ENCODE data around the gene NLRP13. TPM values are rescaled to one million over a fixed set of nuclear protein-coding genes. Genes with fewer than 3 reads are reported as not detected.
"Not testable (repeated sequence)": the region's sequence is repeated elsewhere in the genome, so short reads cannot be mapped to it uniquely, and the experiment has no call there.

Gene NLRP13, protein sequence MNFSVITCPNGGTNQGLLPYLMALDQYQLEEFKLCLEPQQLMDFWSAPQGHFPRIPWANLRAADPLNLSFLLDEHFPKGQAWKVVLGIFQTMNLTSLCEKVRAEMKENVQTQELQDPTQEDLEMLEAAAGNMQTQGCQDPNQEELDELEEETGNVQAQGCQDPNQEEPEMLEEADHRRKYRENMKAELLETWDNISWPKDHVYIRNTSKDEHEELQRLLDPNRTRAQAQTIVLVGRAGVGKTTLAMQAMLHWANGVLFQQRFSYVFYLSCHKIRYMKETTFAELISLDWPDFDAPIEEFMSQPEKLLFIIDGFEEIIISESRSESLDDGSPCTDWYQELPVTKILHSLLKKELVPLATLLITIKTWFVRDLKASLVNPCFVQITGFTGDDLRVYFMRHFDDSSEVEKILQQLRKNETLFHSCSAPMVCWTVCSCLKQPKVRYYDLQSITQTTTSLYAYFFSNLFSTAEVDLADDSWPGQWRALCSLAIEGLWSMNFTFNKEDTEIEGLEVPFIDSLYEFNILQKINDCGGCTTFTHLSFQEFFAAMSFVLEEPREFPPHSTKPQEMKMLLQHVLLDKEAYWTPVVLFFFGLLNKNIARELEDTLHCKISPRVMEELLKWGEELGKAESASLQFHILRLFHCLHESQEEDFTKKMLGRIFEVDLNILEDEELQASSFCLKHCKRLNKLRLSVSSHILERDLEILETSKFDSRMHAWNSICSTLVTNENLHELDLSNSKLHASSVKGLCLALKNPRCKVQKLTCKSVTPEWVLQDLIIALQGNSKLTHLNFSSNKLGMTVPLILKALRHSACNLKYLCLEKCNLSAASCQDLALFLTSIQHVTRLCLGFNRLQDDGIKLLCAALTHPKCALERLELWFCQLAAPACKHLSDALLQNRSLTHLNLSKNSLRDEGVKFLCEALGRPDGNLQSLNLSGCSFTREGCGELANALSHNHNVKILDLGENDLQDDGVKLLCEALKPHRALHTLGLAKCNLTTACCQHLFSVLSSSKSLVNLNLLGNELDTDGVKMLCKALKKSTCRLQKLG
- not detected for polyA plus RNA-seq

DNA sequence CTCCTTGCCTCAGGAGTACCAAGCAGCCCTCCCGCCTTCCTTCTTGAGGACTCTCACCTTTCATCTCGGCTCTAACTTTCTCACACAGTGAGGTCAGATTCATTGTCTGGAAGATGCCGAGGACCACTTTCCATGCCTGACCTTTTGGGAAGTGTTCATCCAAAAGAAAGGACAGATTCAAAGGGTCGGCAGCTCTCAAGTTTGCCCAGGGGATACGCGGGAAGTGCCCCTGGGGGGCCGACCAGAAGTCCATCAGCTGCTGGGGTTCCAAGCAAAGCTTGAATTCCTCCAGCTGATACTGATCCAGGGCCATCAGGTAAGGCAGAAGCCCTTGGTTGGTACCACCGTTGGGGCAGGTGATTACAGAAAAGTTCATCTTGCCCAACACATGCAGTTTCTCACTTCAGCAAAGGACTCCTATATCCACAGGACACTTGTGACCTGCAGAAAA lies at the start of gene NLRP13:
NLRP13 (minus strand) TSS at position 401 of the 451 bp plus-strand sequence; CDS start at position 376, 25 bp downstream.
- no peak within 1 kb of the TSS for H3K27ac ChIP-seq (ENCODE audit: low read depth, low read length)
- WGBS, 3 donors = 74 to 91% (median 89%) methylated on average over 8 of the region's 8 CpGs

DNA sequence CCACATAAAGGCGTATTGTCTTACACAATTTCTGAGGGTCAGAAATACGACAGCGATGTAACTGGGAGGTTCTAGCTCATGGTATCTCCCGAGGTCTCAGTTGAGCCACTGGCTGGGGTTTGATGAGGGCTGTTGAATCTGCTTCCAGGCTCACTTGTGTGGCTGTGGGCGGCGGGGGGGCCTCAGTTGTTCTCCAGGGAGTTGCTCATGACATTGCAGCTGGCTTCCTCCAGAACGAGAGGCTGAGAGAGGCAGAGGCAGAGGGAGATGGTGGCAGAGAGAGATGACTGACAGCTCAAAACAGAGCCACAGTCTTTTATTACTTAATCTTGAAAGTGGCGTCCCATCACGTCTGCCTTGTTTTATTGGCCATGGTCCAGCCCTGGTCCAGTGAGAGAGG lies 48.3 kb upstream of the NLRP13 start:
- WGBS, 3 donors = 58 to 77% (median 74%) methylated on average over 9 of the region's 9 CpGs
- no peak overlapping the region for H3K27ac ChIP-seq (ENCODE audit: low read depth, low read length)

DNA sequence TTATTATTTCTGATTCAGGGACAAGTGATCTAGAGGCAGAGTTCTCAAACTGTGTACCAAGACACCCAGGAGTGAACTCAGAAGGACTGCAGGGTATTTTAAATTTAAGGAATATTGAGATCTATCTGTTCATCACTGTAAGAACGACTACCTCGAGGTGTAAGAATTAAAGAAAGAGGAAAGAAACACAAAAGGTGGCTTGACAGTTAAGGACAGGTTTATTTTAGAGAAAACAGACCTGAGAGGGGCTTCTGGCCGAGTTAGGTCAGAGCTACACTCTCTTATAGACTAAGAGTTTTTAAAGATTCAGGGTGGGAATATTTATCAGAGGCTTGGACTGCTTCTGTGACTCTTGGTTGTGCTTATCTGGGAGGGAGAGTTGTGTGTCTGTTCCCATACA lies 41.8 kb upstream of the NLRP13 start:
- 33 to 48% (median 34%) methylated on average over 3 of the region's 3 CpGs for WGBS, 3 donors
- no peak overlapping the region for H3K27ac ChIP-seq (ENCODE audit: low read depth, low read length)

DNA sequence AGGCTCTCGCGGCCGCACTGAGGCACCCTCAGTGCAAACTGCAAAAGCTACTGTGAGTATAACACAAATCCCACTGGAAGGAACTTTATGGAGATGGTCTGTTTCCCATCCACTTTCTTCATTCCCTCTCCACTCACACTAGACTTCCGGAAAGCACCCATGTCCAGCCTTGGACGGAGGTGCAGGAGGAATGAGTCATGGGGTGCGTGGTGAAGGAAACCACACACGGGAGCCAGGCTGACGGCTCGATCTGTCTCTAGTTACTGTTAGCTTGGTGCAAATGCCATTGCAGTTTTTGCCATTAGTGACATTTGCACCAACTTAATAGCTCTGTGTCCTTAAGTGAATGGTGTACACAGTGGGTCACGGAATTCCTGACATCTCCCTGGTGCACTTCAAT lies 30.1 kb upstream of the NLRP13 start:
- no peak overlapping the region for H3K27ac ChIP-seq (ENCODE audit: low read depth, low read length)
- 90 to 93% (median 93%) methylated on average over 10 of the region's 10 CpGs for WGBS, 3 donors

DNA sequence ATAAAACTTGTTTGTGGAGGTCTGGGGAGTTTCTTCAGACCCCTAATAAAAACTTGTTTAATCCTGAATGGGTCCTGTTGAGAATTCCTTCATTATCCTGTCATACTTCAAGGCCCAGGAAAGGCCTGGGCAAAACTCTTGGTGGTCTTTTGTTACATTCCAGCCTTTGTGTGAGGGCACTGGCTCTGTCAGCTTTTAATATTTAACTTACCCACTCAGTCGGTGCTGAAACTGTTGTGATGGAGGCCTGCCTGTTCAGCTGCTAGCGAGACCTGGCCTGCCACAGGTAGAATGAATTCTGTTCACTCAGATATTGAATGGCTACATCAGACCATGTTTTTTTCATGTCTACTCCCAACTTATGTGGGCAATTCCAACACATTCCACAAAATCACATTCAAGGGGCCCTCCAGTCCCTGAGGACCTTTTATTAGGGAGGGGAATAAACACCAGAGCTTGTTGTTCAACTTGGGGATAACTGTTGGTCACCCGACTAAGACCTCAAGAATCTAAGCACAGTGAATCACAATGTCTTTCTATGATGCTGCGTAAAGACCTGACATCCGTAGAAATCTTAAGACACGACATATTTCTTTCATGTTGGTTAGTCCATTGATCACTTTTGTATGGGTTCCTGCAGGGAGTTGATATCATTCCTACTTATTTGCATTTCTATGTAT lies 28.0 kb upstream of the NLRP13 start:
- WGBS, 3 donors = 78 to 89% (median 80%) methylated on average over 6 of the region's 6 CpGs
- H3K27ac ChIP-seq (ENCODE audit: low read depth, low read length) = no peak overlapping the region

DNA sequence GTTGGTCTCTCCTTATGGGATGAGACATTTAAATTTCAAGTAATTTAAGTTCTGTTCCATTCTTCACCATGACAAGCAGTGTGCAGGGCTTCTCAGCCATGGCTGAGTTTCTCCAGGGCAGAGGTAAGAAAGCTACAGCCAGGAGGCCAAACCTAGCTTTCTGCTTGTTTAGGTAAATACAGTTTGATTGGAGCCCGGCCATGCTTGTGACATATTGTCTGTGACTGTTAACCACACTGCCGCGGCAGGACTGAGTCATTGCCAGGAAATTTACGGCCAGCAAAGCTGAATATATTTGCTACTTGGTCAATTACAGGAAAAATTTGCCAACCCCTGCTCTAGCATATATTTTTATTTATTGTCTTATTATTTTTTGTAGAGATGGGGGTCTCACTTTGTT lies 26.2 kb upstream of the NLRP13 start:
- H3K27ac ChIP-seq (ENCODE audit: low read depth, low read length) = no peak overlapping the region
- WGBS, 3 donors = 36 to 79% (median 75%) methylated on average over 4 of the region's 4 CpGs

DNA sequence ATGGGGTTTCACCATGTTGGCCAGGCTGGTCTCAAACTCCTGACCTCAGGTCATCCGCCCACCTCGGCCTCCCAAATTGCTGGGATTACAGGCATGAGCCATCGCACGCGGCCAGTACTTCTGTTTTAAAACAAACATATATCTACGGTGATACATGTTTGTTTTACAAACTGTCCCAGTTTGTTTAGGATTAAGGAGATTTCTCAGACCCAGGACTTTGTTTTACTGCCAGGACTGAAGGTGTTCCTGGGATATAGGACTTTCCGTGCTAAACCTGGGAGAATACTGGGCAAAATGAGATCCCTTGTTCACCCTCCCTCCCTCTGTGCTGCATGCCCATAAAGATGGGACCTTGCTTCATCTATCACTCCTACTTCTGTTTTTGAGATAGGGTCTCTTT lies 24.3 kb upstream of the NLRP13 start:
- H3K27ac ChIP-seq (ENCODE audit: low read depth, low read length) = no peak overlapping the region
- WGBS, 3 donors = 84 to 94% (median 93%) methylated on average over 7 of the region's 7 CpGs

DNA sequence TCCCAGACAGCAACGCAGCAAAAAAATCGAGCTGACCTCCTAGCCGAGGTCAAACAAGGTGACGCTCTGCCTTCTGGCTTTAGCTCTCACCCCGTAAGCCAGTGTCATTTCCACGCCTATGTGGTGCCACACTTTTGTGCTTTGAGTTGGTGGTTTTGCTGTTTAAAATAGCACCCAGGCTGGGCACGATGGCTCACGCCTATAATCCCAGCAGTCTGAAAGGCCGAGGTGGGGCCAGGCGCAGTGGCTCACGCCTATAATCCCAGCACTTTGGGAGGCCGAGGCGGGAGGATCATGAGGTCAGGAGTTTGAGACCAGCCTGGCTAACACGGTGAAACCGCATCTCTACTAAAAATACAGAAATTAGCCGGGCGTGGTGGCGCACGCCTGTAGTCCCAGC lies 18.4 kb upstream of the NLRP13 start:
- WGBS, 3 donors = 79 to 92% (median 91%) methylated on average over 19 of the region's 19 CpGs
- not testable (repeated sequence) for H3K27ac ChIP-seq (ENCODE audit: low read depth, low read length)

DNA sequence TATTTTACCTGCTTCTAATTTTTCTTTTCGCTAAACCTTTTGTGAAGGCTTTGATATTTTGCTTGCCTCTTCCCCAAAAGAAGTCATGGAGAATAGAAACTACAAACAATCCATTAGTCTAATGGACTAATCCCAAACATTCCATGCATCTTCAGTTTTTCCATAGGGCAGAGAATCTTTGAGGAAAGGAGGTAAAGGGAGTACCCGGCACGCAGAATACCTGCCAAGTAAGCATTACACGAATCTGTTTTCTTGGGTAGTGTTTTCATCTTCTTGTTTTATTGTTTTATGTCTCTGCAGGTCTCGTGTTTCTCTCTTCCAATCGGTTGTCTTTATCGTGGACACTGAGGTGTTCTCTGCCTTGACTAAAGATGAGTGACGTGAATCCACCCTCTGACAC lies 15.4 kb upstream of the NLRP13 start, which contains the start of gene NLRP8:
NLRP8 (plus strand) TSS at position 301 of the 400 bp plus-strand sequence.
- 71 to 83% (median 80%) methylated on average over 8 of the region's 8 CpGs for WGBS, 3 donors
- H3K27ac ChIP-seq (ENCODE audit: low read depth, low read length) = no peak within 1 kb of the TSS

DNA sequence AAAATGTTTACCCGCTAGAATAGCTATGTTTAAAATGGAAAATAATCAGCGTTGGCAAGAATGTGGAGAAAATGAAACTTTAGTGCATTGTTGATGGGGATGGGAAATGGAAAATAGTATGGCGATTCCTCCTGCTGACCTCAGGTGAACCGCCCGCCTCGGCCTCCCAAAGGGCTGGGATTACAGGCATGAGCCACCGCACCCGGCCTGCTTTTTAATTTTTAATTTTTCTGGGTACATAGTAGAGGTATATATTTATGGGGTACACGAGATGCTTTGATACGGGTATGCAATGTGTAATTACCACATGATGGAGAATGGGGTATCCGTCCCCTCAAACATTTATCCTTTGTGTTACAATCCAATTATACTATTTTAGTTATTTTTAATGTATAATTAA lies 8.2 kb upstream of the NLRP13 start:
- H3K27ac ChIP-seq (ENCODE audit: low read depth, low read length) = no peak overlapping the region
- 86 to 94% (median 91%) methylated on average over 11 of the region's 11 CpGs for WGBS, 3 donors

DNA sequence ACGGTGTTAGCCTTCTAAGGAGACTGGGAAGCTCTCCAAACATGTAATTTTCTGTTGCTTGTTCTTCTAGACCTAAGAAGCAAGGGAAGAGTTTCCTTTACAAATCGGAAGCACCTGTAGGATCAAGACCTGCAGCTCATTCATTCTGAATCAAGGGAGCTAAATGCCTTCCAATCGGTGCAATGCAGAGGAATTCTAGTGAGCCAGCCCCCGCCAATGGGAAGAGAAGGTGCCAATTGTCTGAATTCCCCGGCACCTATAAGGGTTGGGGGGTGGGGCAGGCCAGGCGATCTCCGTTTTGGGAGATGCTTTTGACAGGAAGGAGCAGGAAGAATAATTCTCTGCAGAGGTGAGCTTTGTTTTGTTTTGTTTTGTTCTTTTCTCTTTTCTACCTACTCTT lies 7.1 kb upstream of the NLRP13 start:
- no peak overlapping the region for H3K27ac ChIP-seq (ENCODE audit: low read depth, low read length)
- WGBS, 3 donors = 67 to 75% (median 68%) methylated on average over 7 of the region's 7 CpGs

DNA sequence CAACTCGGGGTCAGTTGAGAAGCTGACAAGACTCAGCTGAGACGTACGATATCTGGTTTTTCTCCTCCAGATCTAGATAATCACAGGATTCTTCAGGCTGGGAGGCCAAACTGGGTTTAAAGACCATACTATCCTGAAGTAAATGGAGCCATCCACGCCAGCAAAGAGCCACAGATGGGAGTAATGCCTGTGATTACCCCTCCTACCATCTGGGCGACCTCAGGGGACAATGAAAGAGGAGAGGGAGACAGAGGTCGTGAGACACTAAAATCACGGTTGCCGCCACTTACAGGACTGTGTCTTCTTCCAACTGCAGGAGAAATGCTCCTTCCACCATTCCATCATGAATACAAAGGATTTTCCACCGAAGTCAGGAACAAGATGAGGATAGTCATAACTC lies 3.1 kb upstream of the NLRP13 start:
- no peak overlapping the region for H3K27ac ChIP-seq (ENCODE audit: low read depth, low read length)
- 69 to 84% (median 74%) methylated on average over 9 of the region's 9 CpGs for WGBS, 3 donors

DNA sequence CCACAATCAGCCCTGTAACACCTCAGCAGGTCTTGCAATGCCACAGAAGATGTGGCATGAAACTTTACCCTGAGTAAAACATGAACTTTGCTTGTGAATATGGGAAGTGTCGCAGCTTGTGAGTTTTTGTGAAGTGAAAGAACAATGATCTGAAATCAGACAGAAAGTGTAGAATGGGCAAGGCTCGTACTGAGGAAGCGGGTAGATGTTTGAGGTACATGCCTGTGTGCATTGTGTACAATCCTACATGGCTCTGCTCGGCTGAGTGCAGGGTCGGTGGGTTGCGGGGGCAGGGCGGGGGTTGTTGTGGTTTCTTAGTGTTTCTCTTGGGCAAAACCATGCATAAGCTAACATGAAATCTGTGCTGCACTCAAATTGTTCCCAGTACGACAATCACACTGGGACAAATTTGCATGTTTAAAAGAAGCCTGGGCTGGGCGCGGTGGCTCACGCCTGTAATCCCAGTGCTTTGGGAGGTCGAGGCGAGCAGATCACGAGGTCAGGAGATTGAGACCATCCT lies 1.1 kb downstream of the NLRP13 start:
- 74 to 81% (median 76%) methylated on average over 14 of the region's 14 CpGs for WGBS, 3 donors
- no peak overlapping the region for H3K27ac ChIP-seq (ENCODE audit: low read depth, low read length)

DNA sequence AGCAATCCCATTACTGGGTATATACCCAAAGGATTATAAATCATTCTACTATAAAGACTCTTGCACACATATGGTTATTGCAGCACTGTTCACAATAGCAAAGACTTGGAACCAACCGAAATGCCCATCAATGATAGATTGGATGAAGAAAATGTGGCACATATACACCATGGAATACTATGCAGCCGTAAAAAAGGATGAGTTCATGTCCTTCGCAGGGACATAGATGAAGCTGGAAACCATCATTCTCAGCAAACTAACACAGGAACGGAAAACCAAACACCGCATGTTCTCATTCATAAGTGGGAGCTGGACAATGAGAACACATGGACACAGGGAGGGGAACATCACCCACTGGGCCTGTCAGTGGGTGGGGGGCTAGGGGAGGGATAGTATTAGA lies 2.9 kb downstream of the NLRP13 start:
- not testable (repeated sequence) for H3K27ac ChIP-seq (ENCODE audit: low read depth, low read length)
- WGBS, 3 donors = 80 to 92% (median 92%) methylated on average over 5 of the region's 5 CpGs

DNA sequence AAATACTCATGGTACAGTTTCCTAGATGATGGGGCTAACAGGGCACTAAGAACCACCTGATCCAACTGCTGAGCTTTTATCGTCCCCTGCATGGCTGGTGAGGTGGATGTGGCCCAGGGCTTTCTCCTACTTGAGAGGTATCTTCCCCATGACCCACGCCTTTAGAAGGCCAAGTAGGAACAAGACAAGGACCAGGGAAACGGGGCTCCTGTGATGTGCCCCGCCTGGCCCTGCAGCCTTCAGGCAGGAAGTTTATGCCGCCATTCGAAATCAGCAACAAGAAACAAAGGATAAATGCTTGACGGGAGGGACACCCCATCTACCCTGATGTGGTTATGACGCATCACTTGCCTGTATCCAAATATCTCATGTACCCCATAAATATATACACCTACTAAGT lies 4.1 kb downstream of the NLRP13 start:
- no peak overlapping the region for H3K27ac ChIP-seq (ENCODE audit: low read depth, low read length)
- 67 to 76% (median 68%) methylated on average over 8 of the region's 8 CpGs for WGBS, 3 donors

DNA sequence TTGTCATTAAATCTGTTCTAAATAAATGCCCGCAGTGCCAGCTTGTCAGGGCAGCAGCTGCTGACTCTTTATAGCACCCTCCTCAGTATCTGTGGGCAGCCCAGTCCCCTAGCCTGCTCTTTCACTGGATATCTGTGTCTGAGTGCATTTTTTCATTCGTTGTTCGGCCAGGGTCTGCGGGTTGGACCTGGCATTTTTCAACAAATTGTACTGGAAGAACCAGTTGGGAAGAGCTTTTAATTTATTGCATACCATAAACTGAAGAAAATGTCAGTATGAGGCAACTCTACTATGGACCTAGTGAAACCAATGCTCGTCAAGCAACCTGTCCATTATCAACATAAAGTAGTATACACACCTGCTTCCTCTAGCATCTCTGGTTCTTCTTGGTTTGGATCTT lies 8.6 kb downstream of the NLRP13 start:
- no peak overlapping the region for H3K27ac ChIP-seq (ENCODE audit: low read depth, low read length)
- 62 to 75% (median 73%) methylated on average over 5 of the region's 5 CpGs for WGBS, 3 donors

DNA sequence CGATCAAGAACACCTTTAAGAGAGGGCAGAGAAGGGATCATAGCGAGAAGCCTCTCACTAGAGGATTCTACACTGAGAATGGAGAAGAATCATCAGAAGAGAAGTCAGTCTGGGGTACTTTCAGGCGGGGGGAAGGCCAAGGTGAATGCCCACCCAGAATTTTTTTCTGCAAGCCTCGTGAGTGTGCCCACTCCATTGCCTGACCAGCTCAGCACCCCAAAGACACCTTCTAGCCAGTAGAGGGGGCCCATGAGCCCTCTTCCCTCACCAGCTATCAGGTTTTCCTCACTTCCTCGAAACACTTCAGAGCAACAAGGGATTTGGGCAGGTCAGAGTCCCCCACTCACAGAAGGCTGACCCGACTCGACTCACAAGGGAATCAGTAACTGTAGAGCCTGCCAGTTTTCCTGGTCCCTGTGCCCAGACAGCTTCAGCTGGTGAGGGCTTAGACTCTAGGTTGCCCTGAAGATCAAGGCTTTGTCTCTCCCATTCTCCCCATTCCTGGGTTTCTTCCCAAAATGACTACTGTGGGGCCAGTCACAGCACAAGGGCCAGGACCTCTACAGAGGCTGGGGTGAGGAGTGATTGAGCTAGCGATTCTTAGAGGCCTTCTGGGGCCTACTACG lies 18.4 kb downstream of the NLRP13 start:
- WGBS, 3 donors = 35 to 47% (median 39%) methylated on average over 9 of the region's 9 CpGs

DNA sequence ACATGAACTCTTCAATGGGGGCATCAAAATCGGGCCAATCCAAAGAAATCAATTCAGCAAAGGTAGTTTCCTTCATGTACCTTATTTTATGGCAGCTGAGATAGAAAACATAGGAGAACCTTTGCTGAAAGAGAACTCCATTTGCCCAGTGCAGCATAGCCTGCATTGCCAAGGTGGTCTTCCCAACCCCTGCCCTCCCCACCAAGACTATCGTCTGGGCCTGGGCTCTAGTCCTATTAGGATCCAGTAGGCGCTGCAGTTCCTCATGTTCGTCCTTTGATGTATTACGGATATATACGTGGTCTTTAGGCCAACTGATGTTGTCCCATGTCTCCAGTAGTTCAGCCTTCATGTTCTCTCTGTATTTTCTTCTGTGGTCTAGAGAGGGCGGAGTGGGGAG lies 19.2 kb downstream of the NLRP13 start:
- 69 to 84% (median 82%) methylated on average over 7 of the region's 7 CpGs for WGBS, 3 donors
- no peak overlapping the region for H3K27ac ChIP-seq (ENCODE audit: low read depth, low read length)

More for the DNA sequence above, 18.4 kb downstream of the NLRP13 start:
- no peak overlapping the region for H3K27ac ChIP-seq (ENCODE audit: low read depth, low read length)

All from adipose tissue (tissue), 3 donors.